Omental fat pad (tissue), 4 donors: ENCODE data around the gene FUS. TPM values are rescaled to one million over a fixed set of nuclear protein-coding genes. Genes with fewer than 3 reads are reported as not detected.
"Not testable (repeated sequence)": the region's sequence is repeated elsewhere in the genome, so short reads cannot be mapped to it uniquely, and the experiment has no call there.

Experiments
- ATAC-seq: fragments of 150-250 bp; one replicate; pipeline ENCODE4 v1.9.1; 2016; ENCODE audit warnings: mild to moderate bottlenecking, moderate library complexity; ENCODE audit not compliant: low FRiP score
- DNase-seq: peaks from one replicate; pipeline ENCODE4 v3.0.0-alpha.2; 2019; ENCODE audit warnings: low spot score
- total RNA-seq, 4 donors: library from RNA; depleted of rRNA; stranded (reverse); fragments of >200 nt; gene quantifications; one replicate each; pipeline ENCODE4 v1.1.0, GENCODE V29; 2016
- TF ChIP-seq, protein P1 (sequence below), 3 donors: fragments of 450-650 bp; IDR thresholded peaks; one replicate each; pipeline ENCODE4 v1.5.1; 2016 to 2017; ENCODE audit warnings: antibody characterized with exemption in 3 of 3, mild to moderate bottlenecking in 3 of 3, moderate library complexity in 2 of 3

The FUS gene
- total RNA-seq, 4 donors from 2014 or later, result 65.0 to 162 (median 116) TPM

DNA sequence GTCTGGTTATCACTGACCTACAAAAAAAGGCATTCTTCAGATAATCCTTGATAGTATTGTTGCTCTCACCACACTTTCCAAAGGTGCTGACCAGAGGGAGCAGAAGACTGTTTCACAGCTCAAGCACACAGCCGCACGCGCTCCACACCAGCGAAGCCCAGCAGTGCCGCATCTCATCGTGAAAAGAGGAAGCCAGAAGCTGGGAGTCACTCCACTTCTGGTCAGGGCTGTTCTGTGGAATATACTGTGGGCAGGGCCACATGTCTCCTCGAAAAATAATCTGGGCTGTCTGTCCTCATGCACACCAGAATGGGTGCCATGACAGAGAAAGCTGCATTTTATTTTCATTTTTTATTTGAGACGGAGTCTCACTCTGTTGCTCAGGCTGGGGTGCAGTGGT lies 22.8 kb upstream of the FUS start:
- no peak for DNase-seq
- TF ChIP-seq, protein P1, sequence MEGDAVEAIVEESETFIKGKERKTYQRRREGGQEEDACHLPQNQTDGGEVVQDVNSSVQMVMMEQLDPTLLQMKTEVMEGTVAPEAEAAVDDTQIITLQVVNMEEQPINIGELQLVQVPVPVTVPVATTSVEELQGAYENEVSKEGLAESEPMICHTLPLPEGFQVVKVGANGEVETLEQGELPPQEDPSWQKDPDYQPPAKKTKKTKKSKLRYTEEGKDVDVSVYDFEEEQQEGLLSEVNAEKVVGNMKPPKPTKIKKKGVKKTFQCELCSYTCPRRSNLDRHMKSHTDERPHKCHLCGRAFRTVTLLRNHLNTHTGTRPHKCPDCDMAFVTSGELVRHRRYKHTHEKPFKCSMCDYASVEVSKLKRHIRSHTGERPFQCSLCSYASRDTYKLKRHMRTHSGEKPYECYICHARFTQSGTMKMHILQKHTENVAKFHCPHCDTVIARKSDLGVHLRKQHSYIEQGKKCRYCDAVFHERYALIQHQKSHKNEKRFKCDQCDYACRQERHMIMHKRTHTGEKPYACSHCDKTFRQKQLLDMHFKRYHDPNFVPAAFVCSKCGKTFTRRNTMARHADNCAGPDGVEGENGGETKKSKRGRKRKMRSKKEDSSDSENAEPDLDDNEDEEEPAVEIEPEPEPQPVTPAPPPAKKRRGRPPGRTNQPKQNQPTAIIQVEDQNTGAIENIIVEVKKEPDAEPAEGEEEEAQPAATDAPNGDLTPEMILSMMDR (IDR thresholded peaks at IDR 0.05), result no peak
- ATAC-seq, result no peak

DNA sequence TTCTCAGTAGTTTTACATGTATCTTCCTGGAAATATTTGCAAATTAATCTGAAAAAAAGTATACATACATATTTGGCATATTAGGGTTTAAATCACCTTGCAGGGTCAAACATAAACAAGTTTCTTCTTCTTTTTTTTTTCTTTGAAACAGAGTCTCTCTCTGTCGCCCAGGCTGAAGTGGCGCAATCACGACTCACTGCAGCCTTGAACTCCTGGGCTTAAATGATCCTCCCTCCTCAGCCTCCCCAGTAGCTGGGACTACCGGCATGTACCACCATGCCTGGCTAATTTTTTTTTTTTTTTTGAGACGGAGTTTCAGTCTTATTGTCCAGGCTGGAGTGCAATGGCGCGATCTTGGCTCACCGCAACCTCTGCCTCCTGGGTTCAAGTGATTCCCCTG lies 12.6 kb upstream of the FUS start:
- ATAC-seq (no peak), DNase-seq (no peak)
- TF ChIP-seq, protein P1 (IDR thresholded peaks at IDR 0.05), result no peak

GRCh38 chr16:31168848-31169247 lies 11.1 kb upstream of the FUS start:
- TF ChIP-seq, protein P1 (IDR thresholded peaks at IDR 0.05), result no peak
- DNase-seq, result no peak
- ATAC-seq, result no peak

GRCh38 chr16:31170048-31170447 lies 9.9 kb upstream of the FUS start:
- not testable (repeated sequence) for ATAC-seq, DNase-seq

DNA sequence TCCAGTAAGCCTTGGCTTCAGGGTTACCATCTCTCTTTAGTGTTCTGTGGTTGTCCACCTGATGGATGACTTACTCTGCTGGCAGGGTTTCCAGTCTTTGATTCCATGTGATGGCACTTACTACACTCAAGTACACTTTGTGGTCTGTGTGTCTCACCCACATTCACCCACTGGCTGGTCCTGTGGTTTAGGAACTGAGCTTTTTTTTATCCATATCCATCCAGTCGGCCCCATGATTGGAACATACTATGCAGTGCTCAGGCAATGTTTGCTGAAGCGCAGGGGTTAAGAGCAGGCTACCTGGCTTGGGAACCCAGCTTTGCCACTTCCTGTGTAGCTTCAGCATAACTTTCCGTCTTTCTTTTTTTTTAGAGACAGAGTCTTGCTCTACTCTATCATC lies 2.8 kb upstream of the FUS start:
- ATAC-seq, result no peak

DNA sequence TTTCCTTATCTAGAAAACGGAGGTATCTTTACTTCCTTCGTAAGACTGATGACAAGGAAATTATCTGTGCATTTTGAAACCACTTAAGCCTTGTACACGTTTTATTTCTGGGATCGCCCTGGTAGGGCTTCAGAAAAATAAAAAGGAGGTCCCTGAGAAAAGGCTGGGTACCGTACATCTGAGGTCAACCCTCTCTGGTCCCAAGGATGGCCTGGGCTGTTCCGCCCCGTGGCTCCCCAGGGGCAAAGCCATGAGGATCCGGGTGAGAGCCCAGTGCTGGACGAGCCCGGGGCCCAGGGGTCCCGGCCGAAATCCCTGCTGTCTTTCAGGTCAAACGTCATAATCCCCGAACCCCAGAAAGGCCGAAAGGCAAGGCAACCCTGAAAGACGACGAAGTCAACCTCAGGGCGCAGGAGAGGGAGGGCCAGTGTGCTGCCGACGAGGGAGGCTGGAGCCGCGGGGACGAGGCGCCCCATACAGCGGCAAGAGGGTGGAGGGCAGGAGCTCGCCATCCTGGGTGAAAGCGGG lies 656 bp upstream of the FUS start:
- no peak for ATAC-seq
- DNase-seq, result no peak
- TF ChIP-seq, protein P1 (IDR thresholded peaks at IDR 0.05), result no peak

More for the DNA sequence above, 2.8 kb upstream of the FUS start:
- DNase-seq, result no peak
- TF ChIP-seq, protein P1 (IDR thresholded peaks at IDR 0.05), result no peak

GRCh38 chr16:31181102-31181830 lies 1.3 kb downstream of the FUS start:
- DNase-seq, result no peak
- ATAC-seq, result no peak
- TF ChIP-seq, protein P1 (IDR thresholded peaks at IDR 0.05), result no peak
